Uterine smooth muscle cell (primary cell): ENCODE results near the gene MORN2. TPM values are rescaled to one million over a fixed set of nuclear protein-coding genes. Genes with fewer than 3 reads are reported as not detected.

ENCODE experiments used
- total RNA-seq: library from RNA; depleted of rRNA; stranded (reverse); fragments of >200 nt; gene quantifications from 2 replicates; pipeline ENCODE4 v1.2.3, GENCODE V29; 2014

Gene MORN2
- 15.0 and 15.5 TPM in 2 replicates for total RNA-seq

GRCh38 chr2:38875576-38876367 is at the start of gene MORN2, which contains the start of gene DHX57:
Gene MORN2, plus strand, starts transcription at chr2:38875976.
Gene DHX57, minus strand, starts transcription at chr2:38875934. Its CDS starts 7,529 bp downstream, at chr2:38868405.

GRCh38 chr2:38889575-38889974 is 13.8 kb downstream of the MORN2 start, which contains the start of gene ARHGEF33:
Gene ARHGEF33, plus strand, starts transcription at chr2:38889875. Its CDS starts 29,573 bp downstream, at chr2:38919448.

Other genes with a start within 250 kb of the MORN2 start
- 21.2 and 32.6 TPM in 2 replicates for gene GALM, start 209.9 kb upstream of the MORN2 start, total RNA-seq
- 207 and 285 TPM in 2 replicates for gene SRSF7, start 124.6 kb upstream of the MORN2 start, total RNA-seq
- 15.6 and 18.5 TPM in 2 replicates for gene GEMIN6, start 97.8 kb upstream of the MORN2 start, total RNA-seq
- gene DHX57, start within 50 bp of the MORN2 start, total RNA-seq, result 29.5 and 38.0 TPM in 2 replicates
- 0.22 and 1.5 TPM in 2 replicates for gene ARHGEF33, start 13.9 kb downstream of the MORN2 start, total RNA-seq
- gene SOS1, start 245.1 kb downstream of the MORN2 start, total RNA-seq, result 13.6 and 16.2 TPM in 2 replicates